ENCODE results near the gene CHTF18. TPM values are rescaled to one million over a fixed set of nuclear protein-coding genes. Genes with fewer than 3 reads are reported as not detected.

CHTF18 gene
- total and polyA plus RNA-seq, 2 experiments from 2014 or later: 9.7 to 18.1 TPM

DNA sequence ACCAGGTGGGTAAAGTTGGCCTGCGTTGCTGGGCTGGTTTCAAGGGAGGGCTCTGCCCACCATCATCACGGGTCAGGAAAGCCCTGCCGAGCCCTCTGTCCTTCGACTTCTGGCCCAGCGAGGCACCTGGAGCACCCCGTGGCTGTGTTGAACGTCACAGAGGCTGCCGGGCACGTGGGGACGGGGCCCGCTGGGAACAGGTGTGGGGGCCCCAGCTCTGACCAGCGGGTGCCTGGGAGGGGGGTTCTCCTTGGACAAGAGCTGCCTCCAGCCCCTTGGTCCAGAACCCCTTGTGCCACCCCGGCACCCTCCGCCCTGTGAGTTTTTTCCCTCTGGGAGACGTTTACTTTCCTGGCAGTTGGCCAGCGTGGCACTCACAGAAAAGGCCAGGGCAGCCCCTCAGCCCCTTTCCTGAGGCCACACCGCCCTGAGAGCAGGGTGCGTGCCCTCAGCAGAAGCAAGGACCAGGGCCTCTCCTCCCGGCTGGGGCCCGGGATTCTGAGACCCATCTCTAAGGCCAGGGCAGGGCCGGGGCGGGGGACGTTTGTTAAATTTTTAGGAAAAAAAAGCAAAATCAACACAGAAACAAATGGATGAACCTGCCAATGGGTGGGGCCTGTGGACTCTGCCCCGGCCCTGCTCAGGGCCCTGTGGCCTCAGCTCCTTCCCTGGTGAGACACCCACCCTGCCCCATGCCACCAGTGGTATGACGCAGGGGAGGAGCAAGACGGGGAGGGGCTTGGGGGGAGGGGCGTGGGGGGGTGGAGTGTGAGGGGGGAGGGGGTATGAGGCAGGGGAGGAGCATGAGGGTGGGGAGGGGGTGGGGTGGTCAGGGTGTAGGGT is 43.4 kb downstream of the CHTF18 start:
- Histone ChIP-seq H3K9me2 (replicated peaks; ENCODE audit: insufficient read depth) (no peaks in the 10 kb centered on the region), H3K27ac (no peak overlapping the region), H3K4me3 (no peak overlapping the region), H3K4me2 (no peak overlapping the region), H3K9me3 (ENCODE audit: low read depth) (no peaks in the 10 kb centered on the region), H3K4me1 (ENCODE audit: insufficient read depth) (no peaks in the 10 kb centered on the region), H3K79me2 (no peaks in the 10 kb centered on the region), H4K20me1 (ENCODE audit: insufficient read depth, poor library complexity, severe bottlenecking) (no peaks in the 10 kb centered on the region), H3K36me3 (replicated peaks; ENCODE audit: insufficient read depth, low read depth) (no peaks in the 10 kb centered on the region), H3K27me3 (no peaks in the 10 kb centered on the region), H2AFZ (no peak overlapping the region)
- TF ChIP-seq EZH2phosphoT487 (IDR thresholded peaks at IDR 0.05; ENCODE audit: low read depth, severe bottlenecking, unreplicated experiment): no peak
- TF ChIP-seq EZH2 (IDR thresholded peaks at IDR 0.05; ENCODE audit: borderline replicate concordance): no peak
- TF ChIP-seq, protein P1, sequence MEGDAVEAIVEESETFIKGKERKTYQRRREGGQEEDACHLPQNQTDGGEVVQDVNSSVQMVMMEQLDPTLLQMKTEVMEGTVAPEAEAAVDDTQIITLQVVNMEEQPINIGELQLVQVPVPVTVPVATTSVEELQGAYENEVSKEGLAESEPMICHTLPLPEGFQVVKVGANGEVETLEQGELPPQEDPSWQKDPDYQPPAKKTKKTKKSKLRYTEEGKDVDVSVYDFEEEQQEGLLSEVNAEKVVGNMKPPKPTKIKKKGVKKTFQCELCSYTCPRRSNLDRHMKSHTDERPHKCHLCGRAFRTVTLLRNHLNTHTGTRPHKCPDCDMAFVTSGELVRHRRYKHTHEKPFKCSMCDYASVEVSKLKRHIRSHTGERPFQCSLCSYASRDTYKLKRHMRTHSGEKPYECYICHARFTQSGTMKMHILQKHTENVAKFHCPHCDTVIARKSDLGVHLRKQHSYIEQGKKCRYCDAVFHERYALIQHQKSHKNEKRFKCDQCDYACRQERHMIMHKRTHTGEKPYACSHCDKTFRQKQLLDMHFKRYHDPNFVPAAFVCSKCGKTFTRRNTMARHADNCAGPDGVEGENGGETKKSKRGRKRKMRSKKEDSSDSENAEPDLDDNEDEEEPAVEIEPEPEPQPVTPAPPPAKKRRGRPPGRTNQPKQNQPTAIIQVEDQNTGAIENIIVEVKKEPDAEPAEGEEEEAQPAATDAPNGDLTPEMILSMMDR (IDR thresholded peaks at IDR 0.05; ENCODE audit: poor library complexity): no peak
- WGBS (ENCODE audit: low lambda C conversion rate, missing lambda C conversion rate): 88% methylated on average over 23 of the region's 27 CpGs
- DNase-seq (ENCODE audit: low spot score): no peak

DNA sequence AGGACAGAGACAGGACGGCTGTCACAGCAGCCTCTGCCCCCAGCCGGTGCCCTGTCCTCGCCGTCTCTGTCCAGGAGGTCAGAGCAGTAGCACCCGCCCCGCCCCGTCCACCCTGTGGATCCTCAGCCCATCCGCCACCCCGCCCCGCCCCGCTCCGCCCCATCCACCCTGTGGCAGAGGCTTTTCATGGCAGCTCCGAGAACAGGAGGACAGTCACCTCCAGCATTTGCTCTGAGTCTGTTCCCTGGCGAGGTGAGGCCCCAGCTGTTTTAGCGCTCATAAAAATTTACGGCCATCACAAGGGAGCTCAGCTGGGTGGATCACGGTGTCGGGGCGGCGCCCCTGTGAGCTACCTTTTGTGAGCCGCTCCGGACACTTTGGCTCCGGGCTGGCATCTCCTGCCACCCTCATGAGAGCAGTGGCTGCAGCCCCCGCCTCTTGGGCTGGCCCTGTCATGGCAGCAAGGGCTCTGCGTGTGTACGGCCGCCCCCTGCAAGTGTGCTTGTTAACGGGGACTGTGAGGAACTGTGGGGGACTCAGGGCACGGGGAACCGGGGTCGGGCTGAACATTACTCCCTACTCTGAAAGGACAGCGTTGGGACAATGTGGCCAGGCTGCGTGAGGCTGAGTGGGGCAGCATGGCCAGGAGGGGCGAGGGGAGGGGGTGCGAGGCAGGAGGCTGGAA is 44.4 kb downstream of the CHTF18 start:
- H3K27ac ChIP-seq: no peak overlapping the region
- TF ChIP-seq EZH2 (IDR thresholded peaks at IDR 0.05; ENCODE audit: borderline replicate concordance) (no peak), EZH2phosphoT487 (IDR thresholded peaks at IDR 0.05; ENCODE audit: low read depth, severe bottlenecking, unreplicated experiment) (no peak)
- TF ChIP-seq, protein P1 (IDR thresholded peaks at IDR 0.05; ENCODE audit: poor library complexity): no peak
- no peak overlapping the region for H3K4me3 ChIP-seq
- no peaks in the 10 kb centered on the region for H3K4me1 ChIP-seq (ENCODE audit: insufficient read depth)
- no peak overlapping the region for H3K4me2 ChIP-seq
- WGBS (ENCODE audit: low lambda C conversion rate, missing lambda C conversion rate): 78% methylated on average over 25 of the region's 35 CpGs
- DNase-seq (ENCODE audit: low spot score): peak; percentile 33
- H2AFZ ChIP-seq: no peak overlapping the region
- no peaks in the 10 kb centered on the region for H3K9me2 ChIP-seq (replicated peaks; ENCODE audit: insufficient read depth)
- H3K9me3 ChIP-seq (ENCODE audit: low read depth): no peaks in the 10 kb centered on the region
- no peaks in the 10 kb centered on the region for H3K36me3 ChIP-seq (replicated peaks; ENCODE audit: insufficient read depth, low read depth)
- no peaks in the 10 kb centered on the region for H3K79me2 ChIP-seq
- no peaks in the 10 kb centered on the region for H4K20me1 ChIP-seq (ENCODE audit: insufficient read depth, poor library complexity, severe bottlenecking)
- H3K27me3 ChIP-seq: no peaks in the 10 kb centered on the region

DNA sequence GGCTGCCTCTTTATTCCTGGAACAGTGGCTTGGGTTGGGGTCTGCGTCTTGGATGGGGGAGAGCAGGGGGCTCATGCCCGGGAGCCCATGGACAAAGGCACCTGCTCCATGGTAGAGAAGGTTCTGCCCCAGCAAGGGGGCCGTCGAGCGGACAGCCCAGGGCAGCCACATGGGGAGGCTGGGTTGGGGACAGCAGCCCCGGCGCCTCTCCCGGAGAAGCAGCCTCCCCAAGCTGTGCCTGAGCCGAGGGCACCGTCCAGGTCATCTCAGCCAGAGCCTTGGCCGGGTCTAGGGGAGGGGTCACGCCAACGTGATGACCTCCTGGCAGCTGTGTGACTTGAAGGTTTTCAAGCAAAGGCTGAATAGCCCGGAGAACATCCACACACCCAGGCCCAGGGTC is 45.0 kb downstream of the CHTF18 start:
- Histone ChIP-seq H3K4me3 (no peak overlapping the region), H3K27ac (no peak overlapping the region), H3K27me3 (no peaks in the 10 kb centered on the region), H4K20me1 (ENCODE audit: insufficient read depth, poor library complexity, severe bottlenecking) (no peaks in the 10 kb centered on the region), H3K79me2 (no peaks in the 10 kb centered on the region), H3K4me1 (ENCODE audit: insufficient read depth) (no peaks in the 10 kb centered on the region), H3K9me3 (ENCODE audit: low read depth) (no peaks in the 10 kb centered on the region), H3K9me2 (replicated peaks; ENCODE audit: insufficient read depth) (no peaks in the 10 kb centered on the region), H2AFZ (no peak overlapping the region), H3K36me3 (replicated peaks; ENCODE audit: insufficient read depth, low read depth) (no peaks in the 10 kb centered on the region), H3K4me2 (no peak overlapping the region)
- 89% methylated on average over 14 of the region's 14 CpGs for WGBS (ENCODE audit: low lambda C conversion rate, missing lambda C conversion rate)
- TF ChIP-seq, protein P1 (IDR thresholded peaks at IDR 0.05; ENCODE audit: poor library complexity): no peak
- TF ChIP-seq EZH2phosphoT487 (IDR thresholded peaks at IDR 0.05; ENCODE audit: low read depth, severe bottlenecking, unreplicated experiment) (no peak), EZH2 (IDR thresholded peaks at IDR 0.05; ENCODE audit: borderline replicate concordance) (no peak)
- DNase-seq (ENCODE audit: low spot score): no peak
